KMS-11 (cell line): ENCODE results near the gene CGREF1.

ENCODE experiments used
- H2AFZ ChIP-seq: fragments of 200-600 bp; sonication (generic); 2 replicates; pipeline ENCODE4 v1.6.1; 2016; ENCODE audit warnings: antibody characterized with exemption, mixed run types, low read depth
- H3K27ac ChIP-seq: fragments of 200-600 bp; sonication (generic); 2 replicates; pipeline ENCODE4 v1.6.1; 2016; ENCODE audit warnings: mild to moderate bottlenecking, mixed run types
- H3K27me3 ChIP-seq: fragments of 200-600 bp; sonication (generic); 2 replicates; pipeline ENCODE4 v1.6.1; 2017; ENCODE audit warnings: mild to moderate bottlenecking, low read depth, mixed run types, moderate library complexity; ENCODE audit not compliant: insufficient read depth
- H3K36me3 ChIP-seq: fragments of 200-600 bp; sonication (generic); 2 replicates; pipeline ENCODE4 v1.6.1; 2017; ENCODE audit warnings: mild to moderate bottlenecking, mixed run types; ENCODE audit not compliant: insufficient read depth
- H3K4me1 ChIP-seq: fragments of 200-600 bp; sonication (generic); 2 replicates; pipeline ENCODE4 v1.6.1; 2016; ENCODE audit warnings: mild to moderate bottlenecking, low read depth, mixed run types; ENCODE audit not compliant: poor library complexity, severe bottlenecking
- H3K4me2 ChIP-seq: fragments of 200-600 bp; sonication (generic); 2 replicates; pipeline ENCODE4 v1.7.0; 2016; ENCODE audit warnings: mild to moderate bottlenecking, mixed run types
- H3K4me3 ChIP-seq: fragments of 200-600 bp; sonication (generic); IDR thresholded peaks from 2 replicates; pipeline ENCODE4 v1.6.1; 2017; ENCODE audit warnings: low read depth, low read length, mixed read lengths; ENCODE audit not compliant: insufficient read depth
- H3K79me2 ChIP-seq: fragments of 200-600 bp; sonication (generic); 2 replicates; pipeline ENCODE4 v1.6.1; 2016; ENCODE audit warnings: low read depth, mixed run types; ENCODE audit not compliant: insufficient read depth
- H3K9ac ChIP-seq: fragments of 200-600 bp; sonication (generic); 2 replicates; pipeline ENCODE4 v1.6.1; 2016; ENCODE audit warnings: mild to moderate bottlenecking, mixed run types
- H4K20me1 ChIP-seq: fragments of 200-600 bp; sonication (generic); 2 replicates; pipeline ENCODE4 v1.6.1; 2016; ENCODE audit warnings: mild to moderate bottlenecking, mixed run types; ENCODE audit not compliant: insufficient read depth
- TF ChIP-seq, protein P1 (sequence below): fragments of 200-600 bp; sonication (generic); conservative IDR thresholded peaks from 2 replicates; pipeline ENCODE4 v1.6.1; 2017; ENCODE audit warnings: low read depth, mild to moderate bottlenecking, antibody characterized with exemption, low read length, moderate library complexity, mixed read lengths

The CGREF1 gene

GRCh38 chr2:27152796-27153464, 34.0 kb upstream of the CGREF1 start:
- Histone ChIP-seq H3K36me3 (no peaks in the 10 kb centered on the region), H3K4me2 (no peak overlapping the region), H2AFZ (no peak overlapping the region), H3K9ac (no peak overlapping the region), H3K4me3 (no peak overlapping the region), H3K27ac (no peak overlapping the region), H3K79me2 (no peaks in the 10 kb centered on the region), H3K4me1 (no peaks in the 10 kb centered on the region), H4K20me1 (no peaks in the 10 kb centered on the region), H3K27me3 (no peaks in the 10 kb centered on the region)
- TF ChIP-seq, protein P1, sequence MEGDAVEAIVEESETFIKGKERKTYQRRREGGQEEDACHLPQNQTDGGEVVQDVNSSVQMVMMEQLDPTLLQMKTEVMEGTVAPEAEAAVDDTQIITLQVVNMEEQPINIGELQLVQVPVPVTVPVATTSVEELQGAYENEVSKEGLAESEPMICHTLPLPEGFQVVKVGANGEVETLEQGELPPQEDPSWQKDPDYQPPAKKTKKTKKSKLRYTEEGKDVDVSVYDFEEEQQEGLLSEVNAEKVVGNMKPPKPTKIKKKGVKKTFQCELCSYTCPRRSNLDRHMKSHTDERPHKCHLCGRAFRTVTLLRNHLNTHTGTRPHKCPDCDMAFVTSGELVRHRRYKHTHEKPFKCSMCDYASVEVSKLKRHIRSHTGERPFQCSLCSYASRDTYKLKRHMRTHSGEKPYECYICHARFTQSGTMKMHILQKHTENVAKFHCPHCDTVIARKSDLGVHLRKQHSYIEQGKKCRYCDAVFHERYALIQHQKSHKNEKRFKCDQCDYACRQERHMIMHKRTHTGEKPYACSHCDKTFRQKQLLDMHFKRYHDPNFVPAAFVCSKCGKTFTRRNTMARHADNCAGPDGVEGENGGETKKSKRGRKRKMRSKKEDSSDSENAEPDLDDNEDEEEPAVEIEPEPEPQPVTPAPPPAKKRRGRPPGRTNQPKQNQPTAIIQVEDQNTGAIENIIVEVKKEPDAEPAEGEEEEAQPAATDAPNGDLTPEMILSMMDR: no peak

DNA sequence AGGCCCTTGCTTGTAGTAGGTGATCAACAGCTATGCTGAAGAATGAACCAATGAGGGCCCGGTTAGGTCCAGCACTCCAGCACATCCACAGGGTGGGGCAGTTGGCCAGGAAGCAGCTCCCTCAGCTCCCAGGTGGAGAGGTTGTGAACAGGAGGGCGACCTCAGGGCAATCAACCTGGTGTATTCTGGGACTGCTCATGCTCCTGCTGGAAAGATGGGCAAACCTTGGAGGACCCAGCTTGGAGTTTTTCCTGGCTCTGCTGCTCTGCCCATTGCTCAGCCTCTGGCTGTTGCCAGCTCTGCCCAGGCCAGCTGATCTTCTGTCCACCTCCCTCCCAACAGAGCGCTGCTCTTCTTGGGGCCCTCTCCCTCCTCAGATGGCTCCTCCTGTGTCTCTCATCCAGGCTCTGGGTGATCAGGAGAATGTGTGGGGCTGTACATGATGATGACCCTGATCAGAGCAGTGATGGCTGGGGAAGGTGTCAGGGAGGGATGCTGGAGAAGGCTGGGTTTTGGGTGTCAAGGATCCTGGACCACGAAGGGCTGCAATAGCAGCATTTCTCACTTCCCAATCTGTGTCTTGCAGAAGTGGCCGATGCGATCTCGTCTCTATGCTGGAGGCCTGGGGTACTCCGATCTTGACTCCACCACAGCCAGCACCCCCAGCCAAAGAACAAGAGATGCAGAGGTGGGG, 33.3 kb upstream of the CGREF1 start:
- Histone ChIP-seq H4K20me1 (no peaks in the 10 kb centered on the region), H2AFZ (no peak overlapping the region), H3K4me3 (no peak overlapping the region), H3K4me1 (no peaks in the 10 kb centered on the region), H3K27ac (no peak overlapping the region), H3K79me2 (no peaks in the 10 kb centered on the region), H3K27me3 (no peaks in the 10 kb centered on the region), H3K9ac (no peak overlapping the region), H3K36me3 (no peaks in the 10 kb centered on the region), H3K4me2 (no peak overlapping the region)
- TF ChIP-seq, protein P1: no peak

DNA sequence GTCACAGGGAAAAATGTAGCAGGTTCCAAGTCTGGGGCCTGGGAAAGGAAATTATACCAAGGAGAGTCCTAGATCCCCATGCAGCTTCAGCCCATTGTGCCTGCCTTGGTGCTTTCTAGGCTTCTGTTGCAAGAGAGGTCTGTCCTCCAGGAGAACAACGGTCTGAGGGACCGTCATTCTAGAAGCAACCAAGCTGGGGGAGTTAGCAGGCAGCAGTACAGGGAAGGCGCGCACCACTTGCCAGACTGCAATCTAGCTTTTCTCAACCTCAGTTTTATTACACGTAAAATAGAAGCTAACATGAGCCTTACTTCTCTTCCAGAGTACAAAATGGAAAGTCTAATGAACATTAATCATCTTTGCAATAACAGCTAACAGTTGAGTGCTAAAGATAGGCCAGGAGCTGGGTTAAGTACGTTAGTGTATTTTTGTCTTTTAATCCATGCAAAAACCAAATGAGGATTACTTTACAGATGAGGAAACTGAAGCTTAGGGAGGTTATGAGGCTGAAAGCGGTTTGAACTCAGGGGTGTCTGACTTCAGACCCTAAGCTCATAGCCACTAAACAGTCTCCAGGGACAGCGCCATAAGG, 31.8 kb upstream of the CGREF1 start:
- Histone ChIP-seq H3K9ac (no peak overlapping the region), H3K79me2 (no peaks in the 10 kb centered on the region), H3K4me3 (no peak overlapping the region), H3K27me3 (no peaks in the 10 kb centered on the region), H3K4me1 (no peaks in the 10 kb centered on the region), H3K4me2 (no peak overlapping the region), H2AFZ (no peak overlapping the region), H3K36me3 (no peaks in the 10 kb centered on the region), H4K20me1 (no peaks in the 10 kb centered on the region), H3K27ac (no peak overlapping the region)
- TF ChIP-seq, protein P1: no peak

- TF ChIP-seq, protein P1: no peak
- Histone ChIP-seq H3K4me2 (no peak overlapping the region), H3K27me3 (no peaks in the 10 kb centered on the region), H3K4me3 (no peak overlapping the region), H3K27ac (no peak overlapping the region), H2AFZ (no peak overlapping the region), H3K36me3 (no peaks in the 10 kb centered on the region), H3K79me2 (no peaks in the 10 kb centered on the region), H3K9ac (no peak overlapping the region), H3K4me1 (no peaks in the 10 kb centered on the region), H4K20me1 (no peaks in the 10 kb centered on the region)
Measured at GRCh38 chr2:27149570-27150405, 30.9 kb upstream of the CGREF1 start.
